ENCODE measurements around the gene ZNF431.
"Not testable (repeated sequence)": the region's sequence is repeated elsewhere in the genome, so short reads cannot be mapped to it uniquely, and the experiment has no call there.

The ZNF431 gene

GRCh38 chr19:21141787-21142464, at the start of gene ZNF431:
Gene ZNF431 (plus strand): TSS chr19:21142040. CDS start chr19:21142184, 144 bp downstream.
- peak; percentile 98 for DNase-seq (ENCODE audit: low spot score)

- DNase-seq (ENCODE audit: low spot score): no peak
Observed at GRCh38 chr19:21092109-21092508, 49.7 kb upstream of the ZNF431 start.

- no peak for DNase-seq (ENCODE audit: low spot score)
Observed at GRCh38 chr19:21094347-21095025, 47.4 kb upstream of the ZNF431 start.

GRCh38 chr19:21098291-21098690, 43.5 kb upstream of the ZNF431 start:
- no peak for DNase-seq (ENCODE audit: low spot score)

GRCh38 chr19:21101521-21102242, 40.2 kb upstream of the ZNF431 start:
- DNase-seq (ENCODE audit: low spot score): no peak

- DNase-seq (ENCODE audit: low spot score): no peak
Observed at GRCh38 chr19:21109116-21109515, 32.7 kb upstream of the ZNF431 start.

- no peak for DNase-seq (ENCODE audit: low spot score)
Observed at GRCh38 chr19:21110183-21110582, 31.7 kb upstream of the ZNF431 start.

GRCh38 chr19:21115430-21115829, 26.4 kb upstream of the ZNF431 start:
- no peak for DNase-seq (ENCODE audit: low spot score)

GRCh38 chr19:21117041-21117907, 24.6 kb upstream of the ZNF431 start:
- no peak for DNase-seq (ENCODE audit: low spot score)

GRCh38 chr19:21126078-21126477, 15.8 kb upstream of the ZNF431 start:
- no peak for DNase-seq (ENCODE audit: low spot score)

- DNase-seq (ENCODE audit: low spot score): no peak
Observed at GRCh38 chr19:21127001-21127400, 14.8 kb upstream of the ZNF431 start.

- DNase-seq (ENCODE audit: low spot score): no peak
Observed at GRCh38 chr19:21127898-21128297, 13.9 kb upstream of the ZNF431 start.

GRCh38 chr19:21128901-21129698, 12.7 kb upstream of the ZNF431 start:
- no peak for DNase-seq (ENCODE audit: low spot score)

GRCh38 chr19:21130097-21130775, 11.6 kb upstream of the ZNF431 start:
- no peak for DNase-seq (ENCODE audit: low spot score)

- DNase-seq (ENCODE audit: low spot score): no peak
Observed at GRCh38 chr19:21133633-21134032, 8.2 kb upstream of the ZNF431 start.

- DNase-seq (ENCODE audit: low spot score): no peak
Observed at GRCh38 chr19:21134934-21135366, 6.9 kb upstream of the ZNF431 start.

- no peak for DNase-seq (ENCODE audit: low spot score)
Observed at GRCh38 chr19:21135433-21135832, 6.4 kb upstream of the ZNF431 start.

GRCh38 chr19:21138130-21138529, 3.7 kb upstream of the ZNF431 start:
- no peak for DNase-seq (ENCODE audit: low spot score)

- DNase-seq (ENCODE audit: low spot score): not testable (repeated sequence)
Observed at GRCh38 chr19:21141006-21141405, 834 bp upstream of the ZNF431 start.

- DNase-seq (ENCODE audit: low spot score): no peak
Observed at GRCh38 chr19:21143428-21143827, 1.6 kb downstream of the ZNF431 start.

GRCh38 chr19:21143854-21144253, 2.0 kb downstream of the ZNF431 start:
- no peak for DNase-seq (ENCODE audit: low spot score)
